GM12892 (cell line): ENCODE data around the gene FAM200C.

Experiments used
- POLR2A ChIP-seq: IDR thresholded peaks from 2 replicates; pipeline ENCODE4 v1.6.1; 2011; ENCODE audit warnings: low read depth, low read length, control low read depth
- POLR2AphosphoS5 ChIP-seq: IDR thresholded peaks from 2 replicates; pipeline ENCODE4 v1.6.1; 2011; ENCODE audit warnings: low read depth, low read length, control low read depth
- TAF1 ChIP-seq: IDR thresholded peaks from 2 replicates; pipeline ENCODE4 v1.6.1; 2011; ENCODE audit warnings: low read depth, mild to moderate bottlenecking, control low read depth, low read length, borderline replicate concordance

- TF ChIP-seq POLR2A (no peak), POLR2AphosphoS5 (no peak), TAF1 (no peak)
Measured at GRCh38 chr5:160356550-160357347, 43.1 kb downstream of the FAM200C start.
